ENCODE measurements around the gene NR4A3.

GRCh38 chr9:99819123-99819855 is 2.4 kb upstream of the NR4A3 start:
- TF ChIP-seq CTCF (conservative IDR thresholded peaks at IDR 0.05 in 1 of 2, IDR thresholded peaks at IDR 0.05 in 1 of 2; ENCODE audit: low read depth in 1 of 2, low read length in 2 of 2) (no peak), EZH2 (IDR thresholded peaks at IDR 0.05; ENCODE audit: low read length, missing control alignments) (no peak)

Data from fibroblast of lung (primary cell).